Esophagus muscularis mucosa (tissue), 4 donors: Measurements from ENCODE around the gene CAPN7. TPM values are rescaled to one million over a fixed set of nuclear protein-coding genes. Genes with fewer than 3 reads are reported as not detected.

Experiments used
- DNase-seq: peaks from one replicate; pipeline ENCODE4 v3.0.0-alpha.2; 2017; ENCODE audit errors: extremely low spot score
- H3K27ac ChIP-seq, 4 donors: fragments of 200-600 bp; sonication (generic); replicated peaks in 1 of 4; 1 replicate in 3 of 4; 2 replicates in 1 of 4; pipeline ENCODE4 v1.5.1; 2016 to 2019; ENCODE audit warnings: mild to moderate bottlenecking in 1 of 4
- H3K27me3 ChIP-seq, 4 donors: fragments of 200-600 bp; sonication (generic); one replicate each; pipeline versions ENCODE4 v1.5.1 to v1.6.0; 2016 to 2019
- H3K36me3 ChIP-seq, 4 donors: fragments of 200-600 bp; sonication (generic); one replicate each; pipeline ENCODE4 v1.5.1; 2016 to 2019
- H3K4me1 ChIP-seq, 4 donors: fragments of 200-600 bp; sonication (generic); one replicate each; pipeline ENCODE4 v1.5.1; 2016 to 2019
- H3K4me3 ChIP-seq, 4 donors: fragments of 200-600 bp; sonication (generic); 1 replicate in 2 of 4; 2 replicates in 2 of 4; pipeline ENCODE4 v1.5.1; 2016 to 2019; ENCODE audit warnings: mild to moderate bottlenecking in 4 of 4, moderate library complexity in 1 of 4
- H3K9me3 ChIP-seq, 4 donors: fragments of 200-600 bp; sonication (generic); 1 replicate in 3 of 4; 2 replicates in 1 of 4; pipeline ENCODE4 v1.5.1; 2016 to 2019
- EP300 ChIP-seq: sonication (generic); formaldehyde crosslinking; IDR thresholded peaks from one replicate; pipeline ENCODE4 v1.6.1; 2017; ENCODE audit warnings: antibody characterized with exemption
- POLR2A ChIP-seq: fragments of 450-650 bp; IDR thresholded peaks from one replicate; pipeline ENCODE4 v1.6.1; 2017; ENCODE audit warnings: antibody characterized with exemption, moderate library complexity, mild to moderate bottlenecking, low read depth
- POLR2AphosphoS5 ChIP-seq, 2 donors: sonication (generic); formaldehyde crosslinking; IDR thresholded peaks; one replicate each; pipeline ENCODE4 v1.6.1; 2017; ENCODE audit warnings: antibody characterized with exemption in 2 of 2
- WGBS: methylation state at CpG from one replicate; pipeline ENCODE4 v1.1.5; 2018; 5-methylcytosine and 5-hydroxymethylcytosine counted together
- intact Hi-C: fragments of 100-400 bp; cut with DNase I; formaldehyde crosslinking; loops from one replicate; pipeline ENCODE4 v1.15.1; 2023
- total RNA-seq, 4 donors: library from RNA; depleted of rRNA; stranded (reverse); fragments of >200 nt; gene quantifications; one replicate each; pipeline versions ENCODE4 v1.1.0 to v1.2.1, GENCODE V29; 2016
- TF ChIP-seq, protein P1 (sequence below), 3 experiments: fragments of 200-600 bp in 2 of 3; fragments of 450-650 bp in 1 of 3; sonication (generic) in 2 of 3; IDR thresholded peaks; one replicate each; pipeline ENCODE4 v1.5.1; 2017 to 2019; ENCODE audit warnings: antibody characterized with exemption in 3 of 3, mild to moderate bottlenecking in 2 of 3, moderate library complexity in 1 of 3

CAPN7 gene
- total RNA-seq, 4 donors from 2014 or later: 33.0 to 52.0 (median 43.3) TPM

GRCh38 chr3:15241341-15241740, 35.3 kb downstream of the CAPN7 start:
- TF ChIP-seq, protein P1, sequence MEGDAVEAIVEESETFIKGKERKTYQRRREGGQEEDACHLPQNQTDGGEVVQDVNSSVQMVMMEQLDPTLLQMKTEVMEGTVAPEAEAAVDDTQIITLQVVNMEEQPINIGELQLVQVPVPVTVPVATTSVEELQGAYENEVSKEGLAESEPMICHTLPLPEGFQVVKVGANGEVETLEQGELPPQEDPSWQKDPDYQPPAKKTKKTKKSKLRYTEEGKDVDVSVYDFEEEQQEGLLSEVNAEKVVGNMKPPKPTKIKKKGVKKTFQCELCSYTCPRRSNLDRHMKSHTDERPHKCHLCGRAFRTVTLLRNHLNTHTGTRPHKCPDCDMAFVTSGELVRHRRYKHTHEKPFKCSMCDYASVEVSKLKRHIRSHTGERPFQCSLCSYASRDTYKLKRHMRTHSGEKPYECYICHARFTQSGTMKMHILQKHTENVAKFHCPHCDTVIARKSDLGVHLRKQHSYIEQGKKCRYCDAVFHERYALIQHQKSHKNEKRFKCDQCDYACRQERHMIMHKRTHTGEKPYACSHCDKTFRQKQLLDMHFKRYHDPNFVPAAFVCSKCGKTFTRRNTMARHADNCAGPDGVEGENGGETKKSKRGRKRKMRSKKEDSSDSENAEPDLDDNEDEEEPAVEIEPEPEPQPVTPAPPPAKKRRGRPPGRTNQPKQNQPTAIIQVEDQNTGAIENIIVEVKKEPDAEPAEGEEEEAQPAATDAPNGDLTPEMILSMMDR (IDR thresholded peaks at IDR 0.05): peak in 2 of 3 experiments; percentile 11 to 14
- TF ChIP-seq EP300 (no peak), POLR2A (no peak)
- DNase-seq: no peak
- no peaks in the 10 kb centered on the region for H3K27me3 ChIP-seq
- H3K4me3 ChIP-seq: no peak overlapping the region
- peaks cover 40 to 93% (median 76%) of the 10 kb centered on the region in 4 donors for H3K36me3 ChIP-seq
- H3K27ac ChIP-seq: no peak overlapping the region
- intact Hi-C loops: loop anchor here (10.0 kb wide), 1 partner anchor 323 kb away; no protein-coding TSS in a partner anchor
- no peaks in the 10 kb centered on the region for H3K4me1 ChIP-seq
- 97% methylated on average over 1 of the region's 1 CpG for WGBS
- no peaks in the 10 kb centered on the region for H3K9me3 ChIP-seq

GRCh38 chr3:15243822-15244482, 37.9 kb downstream of the CAPN7 start:
- WGBS: 89% methylated on average over 5 of the region's 5 CpGs
- H3K4me1 ChIP-seq: no peaks in the 10 kb centered on the region
- H3K4me3 ChIP-seq: no peak overlapping the region
- peaks cover 63 to 99% (median 84%) of the 10 kb centered on the region in 4 donors for H3K36me3 ChIP-seq
- intact Hi-C loops: loop anchor here (10.0 kb wide), 1 partner anchor 321 kb away; no protein-coding TSS in a partner anchor
- H3K27ac ChIP-seq: no peak overlapping the region
- H3K9me3 ChIP-seq: no peaks in the 10 kb centered on the region
- H3K27me3 ChIP-seq: no peaks in the 10 kb centered on the region
- DNase-seq: no peak
- no peak for TF ChIP-seq EP300
- TF ChIP-seq, protein P1 (IDR thresholded peaks at IDR 0.05): no peak

DNA sequence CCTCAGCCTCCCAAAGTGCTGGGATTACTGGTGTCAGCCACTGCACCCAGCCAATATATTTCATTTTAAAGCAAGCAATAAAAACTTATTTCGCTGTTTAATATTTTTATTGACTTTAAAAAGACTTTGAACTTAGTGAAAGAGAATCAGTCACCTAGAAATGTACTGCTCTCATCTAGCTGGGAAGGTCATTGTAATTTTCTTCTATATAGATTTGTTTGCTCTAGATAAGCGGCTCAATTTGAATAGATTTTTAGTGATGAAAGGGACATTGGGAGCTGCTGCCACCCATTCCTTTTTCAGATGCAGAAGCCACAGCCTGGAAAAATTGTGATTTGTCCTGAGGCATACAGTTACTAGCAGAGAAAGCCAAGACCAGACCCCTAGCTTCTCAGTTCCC, 40.1 kb downstream of the CAPN7 start:
- Histone ChIP-seq H3K4me1 (no peaks in the 10 kb centered on the region), H3K27ac (no peak overlapping the region), H3K9me3 (no peaks in the 10 kb centered on the region), H3K4me3 (no peak overlapping the region), H3K27me3 (no peaks in the 10 kb centered on the region), H3K36me3 (peaks cover 77 to 99% (median 86%) of the 10 kb centered on the region in 4 donors)
- intact Hi-C loops: loop anchor here (10.0 kb wide), 1 partner anchor 319 kb away; no protein-coding TSS in a partner anchor
- no peak for DNase-seq
- TF ChIP-seq POLR2AphosphoS5 (IDR thresholded peaks at IDR 0.05): no peak
- TF ChIP-seq, protein P1 (IDR thresholded peaks at IDR 0.05): no peak
- no peak for TF ChIP-seq EP300
- no peak for TF ChIP-seq POLR2A
- WGBS: 97% methylated on average over 2 of the region's 2 CpGs

DNA sequence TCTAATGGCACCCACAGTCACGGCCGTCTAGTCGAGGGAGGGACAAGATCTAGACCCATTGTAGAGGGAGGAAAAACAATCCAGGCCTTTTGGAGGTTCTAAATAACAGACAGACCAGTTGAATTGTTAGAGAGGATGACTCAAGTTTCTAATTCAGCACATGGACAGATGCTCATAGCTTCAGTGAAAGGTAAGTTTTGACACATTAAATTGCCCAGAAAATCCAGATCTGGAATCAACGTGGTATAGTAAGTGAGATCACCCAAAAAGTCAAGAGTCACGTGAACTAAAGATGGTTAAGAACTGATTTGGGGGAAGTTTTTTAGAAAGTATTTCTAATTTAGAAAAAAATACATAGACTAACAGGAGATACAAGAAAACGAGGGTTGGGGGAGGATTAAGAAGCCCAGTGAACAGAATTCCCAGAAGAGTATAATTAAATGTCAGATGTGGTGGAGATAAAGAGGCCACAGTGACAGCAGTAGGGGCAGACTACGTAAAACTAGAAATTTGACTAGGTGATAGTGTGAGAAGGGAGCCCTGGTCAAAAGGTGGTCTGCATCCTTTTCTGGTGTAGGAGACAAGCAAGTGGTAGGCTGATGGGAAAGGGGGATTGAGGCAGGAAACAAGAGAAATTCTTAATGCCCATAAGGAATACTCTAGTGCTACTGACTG, 47.1 kb downstream of the CAPN7 start:
- Histone ChIP-seq H3K27me3 (no peaks in the 10 kb centered on the region), H3K4me1 (peaks cover 0 to 4% (median 0%) of the 10 kb centered on the region in 4 donors), H3K4me3 (no peak overlapping the region), H3K9me3 (no peaks in the 10 kb centered on the region), H3K27ac (no peak overlapping the region), H3K36me3 (peaks cover 72 to 100% (median 91%) of the 10 kb centered on the region in 4 donors)
- intact Hi-C loops: no loop called here
- no peak for DNase-seq
- WGBS: 77% methylated on average over 7 of the region's 7 CpGs
- TF ChIP-seq, protein P1 (IDR thresholded peaks at IDR 0.05): no peak
- no peak for TF ChIP-seq POLR2A
- TF ChIP-seq EP300: no peak
- TF ChIP-seq POLR2AphosphoS5 (IDR thresholded peaks at IDR 0.05): no peak
